ENCODE results near the gene MEF2D. TPM values are rescaled to one million over a fixed set of nuclear protein-coding genes. Genes with fewer than 3 reads are reported as not detected.

Gene MEF2D
- total RNA-seq, 1 donor from 2014 or later: 16.6 TPM

DNA sequence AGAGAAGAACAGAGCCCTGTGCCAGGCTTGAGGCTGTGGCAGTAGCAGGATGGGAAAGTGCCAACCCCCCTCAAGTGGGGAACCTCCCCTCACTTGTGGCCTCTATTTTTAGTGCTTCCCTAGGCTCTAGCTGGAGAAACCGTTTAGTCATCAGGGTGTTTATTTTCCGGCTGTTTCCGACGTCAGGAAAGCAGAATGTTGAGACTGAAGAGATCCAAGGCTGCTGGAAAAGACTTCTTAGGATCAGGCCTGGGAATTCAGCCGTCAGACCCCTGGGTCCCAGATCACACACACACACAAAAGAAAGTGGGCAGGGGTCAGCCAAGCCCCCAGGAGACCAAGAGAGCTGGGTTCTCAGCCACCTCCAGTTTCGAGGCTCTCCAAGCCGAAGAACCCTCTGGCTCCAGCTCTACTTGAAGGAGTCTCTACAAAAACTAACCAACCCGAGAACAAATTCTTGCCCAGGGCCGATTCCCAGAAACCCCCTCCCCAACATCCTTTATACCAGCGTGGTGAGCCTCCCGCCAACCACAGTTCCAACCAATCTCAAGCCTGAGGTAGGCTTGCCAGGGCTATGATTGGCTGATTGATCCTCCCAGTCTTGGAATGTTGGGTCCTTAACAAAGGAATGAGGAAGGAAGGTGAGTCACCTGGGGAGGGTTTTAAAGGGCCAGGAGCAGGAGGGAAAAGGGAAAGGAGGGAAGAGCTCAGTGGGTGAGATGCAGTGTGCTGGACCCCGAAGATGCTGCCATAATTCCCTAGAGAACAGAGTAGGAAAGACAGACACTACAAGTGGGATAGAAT, 2.5 kb upstream of the MEF2D start:
- no peaks in the 10 kb centered on the region for H3K36me3 ChIP-seq (ENCODE audit: control insufficient read depth, insufficient read depth, low read length)
- TF ChIP-seq CTCF (IDR thresholded peaks at IDR 0.05; ENCODE audit: insufficient read depth, low read length, poor library complexity, severe bottlenecking): no peak
- no peaks in the 10 kb centered on the region for H3K27me3 ChIP-seq (ENCODE audit: control insufficient read depth, insufficient read depth, low read length)
- peak; percentile 90 for DNase-seq (ENCODE audit: low read depth)
- peak overlapping the region; percentile 11 for H3K4me3 ChIP-seq (ENCODE audit: low read depth, low read length)

DNA sequence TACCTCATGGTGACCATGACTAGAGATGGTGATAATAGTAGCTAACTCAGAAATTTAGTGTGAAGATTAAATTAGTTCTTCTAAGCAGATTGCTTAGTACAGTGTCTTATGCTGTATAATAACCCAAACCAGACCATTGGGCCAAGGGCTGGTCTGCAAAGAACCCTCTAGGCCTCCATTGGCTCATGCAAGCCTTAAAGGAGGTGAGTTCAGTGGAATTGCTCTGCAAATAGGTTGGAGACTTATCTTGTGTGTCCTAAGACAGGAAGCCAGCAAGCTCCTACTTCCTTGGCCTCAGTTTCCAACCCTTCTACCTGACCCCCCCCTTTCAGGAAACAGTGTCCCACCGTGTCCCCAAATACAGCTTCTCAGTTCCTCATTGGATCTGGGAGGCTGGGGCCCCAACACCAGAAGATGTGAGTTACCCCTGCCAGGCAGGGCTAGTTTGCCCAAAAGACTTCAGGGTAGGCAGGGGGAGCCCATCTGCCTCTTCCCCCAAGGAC, 1.9 kb upstream of the MEF2D start:
- no peak overlapping the region for H3K4me3 ChIP-seq (ENCODE audit: low read depth, low read length)
- H3K36me3 ChIP-seq (ENCODE audit: control insufficient read depth, insufficient read depth, low read length): no peaks in the 10 kb centered on the region
- TF ChIP-seq CTCF (IDR thresholded peaks at IDR 0.05; ENCODE audit: insufficient read depth, low read length, poor library complexity, severe bottlenecking): no peak
- no peaks in the 10 kb centered on the region for H3K27me3 ChIP-seq (ENCODE audit: control insufficient read depth, insufficient read depth, low read length)
- DNase-seq (ENCODE audit: low read depth): no peak

GRCh38 chr1:156500793-156501506, 375 bp upstream of the MEF2D start:
- H3K27me3 ChIP-seq (ENCODE audit: control insufficient read depth, insufficient read depth, low read length): no peaks in the 10 kb centered on the region
- no peaks in the 10 kb centered on the region for H3K36me3 ChIP-seq (ENCODE audit: control insufficient read depth, insufficient read depth, low read length)
- TF ChIP-seq CTCF (IDR thresholded peaks at IDR 0.05; ENCODE audit: insufficient read depth, low read length, poor library complexity, severe bottlenecking): peak; percentile 69
- peak; percentile 70 for DNase-seq (ENCODE audit: low read depth)
- H3K4me3 ChIP-seq (ENCODE audit: low read depth, low read length): peak overlapping the region; percentile 98

DNA sequence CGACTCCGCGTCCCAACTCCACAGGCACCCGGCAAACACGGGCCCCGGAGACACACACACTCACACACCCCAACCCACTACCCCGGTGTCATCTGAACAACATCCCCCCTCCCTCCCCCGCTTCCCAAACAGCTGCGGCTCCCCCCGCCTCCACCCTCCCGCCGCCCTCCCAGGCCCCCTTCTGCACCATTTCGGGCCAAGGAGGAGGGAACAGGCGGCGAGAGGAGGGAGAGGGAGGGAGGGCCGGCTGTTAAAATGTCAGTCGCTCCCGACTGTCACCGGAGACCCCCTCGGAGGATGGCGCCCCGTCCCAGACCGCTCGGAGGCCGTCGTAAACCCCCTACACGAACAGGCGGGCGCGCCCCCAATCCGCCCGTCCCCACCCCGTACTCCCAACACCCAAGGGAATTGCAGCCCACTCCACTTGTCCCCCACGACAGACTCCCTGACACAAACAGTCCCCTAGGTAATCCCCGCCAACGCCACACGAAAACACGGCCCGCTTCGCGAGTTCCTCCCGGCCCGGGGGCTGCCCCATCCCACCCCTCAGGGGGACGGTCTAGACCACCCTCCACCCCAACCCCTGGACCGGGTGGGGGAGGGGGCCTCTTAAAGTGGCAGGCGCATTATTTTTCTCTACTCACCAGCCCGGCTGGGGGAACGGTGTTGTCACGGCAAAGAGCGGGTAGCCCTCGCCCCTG, 583 bp downstream of the MEF2D start:
- peak overlapping the region; percentile 98 for H3K4me3 ChIP-seq (ENCODE audit: low read depth, low read length)
- H3K36me3 ChIP-seq (ENCODE audit: control insufficient read depth, insufficient read depth, low read length): no peaks in the 10 kb centered on the region
- no peaks in the 10 kb centered on the region for H3K27me3 ChIP-seq (ENCODE audit: control insufficient read depth, insufficient read depth, low read length)
- no peak for DNase-seq (ENCODE audit: low read depth)
- no peak for TF ChIP-seq CTCF (IDR thresholded peaks at IDR 0.05; ENCODE audit: insufficient read depth, low read length, poor library complexity, severe bottlenecking)

DNA sequence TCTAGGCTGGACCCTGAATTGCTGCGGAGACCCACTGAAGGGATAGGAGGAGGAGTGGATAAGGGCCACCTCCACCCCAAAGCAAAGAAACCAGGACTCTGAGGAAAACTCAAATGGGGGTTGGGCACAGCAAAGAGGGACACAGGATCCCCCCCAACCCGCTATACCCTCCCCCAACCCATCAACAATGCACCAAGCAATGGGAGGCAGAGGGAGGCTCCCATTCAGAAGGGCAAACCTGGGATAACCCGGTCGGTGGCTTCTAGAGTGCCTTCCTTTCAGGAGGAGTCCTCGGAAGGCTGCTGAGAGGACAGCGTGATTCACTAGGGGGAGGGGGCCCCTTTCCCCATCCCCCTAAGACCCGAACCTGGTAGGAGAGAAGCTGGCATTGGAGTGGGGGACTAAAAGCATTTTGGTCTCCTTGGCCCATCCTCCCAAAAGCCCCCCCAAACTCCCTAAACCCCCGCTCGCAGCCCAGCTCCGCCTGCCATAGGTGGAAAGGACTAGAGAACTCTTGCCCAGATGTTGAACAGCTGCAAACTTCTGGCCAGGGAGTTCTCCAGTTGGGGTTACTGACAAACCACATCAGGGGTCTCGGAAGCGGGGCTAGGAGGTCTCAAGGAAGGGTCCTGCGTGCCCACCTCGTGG, 1.3 kb downstream of the MEF2D start:
- Histone ChIP-seq H3K27me3 (ENCODE audit: control insufficient read depth, insufficient read depth, low read length) (no peaks in the 10 kb centered on the region), H3K4me3 (ENCODE audit: low read depth, low read length) (peak overlapping the region; percentile 98), H3K36me3 (ENCODE audit: control insufficient read depth, insufficient read depth, low read length) (no peaks in the 10 kb centered on the region)
- no peak for TF ChIP-seq CTCF (IDR thresholded peaks at IDR 0.05; ENCODE audit: insufficient read depth, low read length, poor library complexity, severe bottlenecking)
- no peak for DNase-seq (ENCODE audit: low read depth)
